Epidermal melanocyte (primary cell): Measurements from ENCODE around the gene PHACTR4.
"Not testable (repeated sequence)": the region's sequence is repeated elsewhere in the genome, so short reads cannot be mapped to it uniquely, and the experiment has no call there.

Experiments
- DNase-seq: peaks from one replicate; pipeline ENCODE4 v3.0.0; 2011; ENCODE audit warnings: low spot score; ENCODE audit not compliant: insufficient read length

PHACTR4 gene

DNA sequence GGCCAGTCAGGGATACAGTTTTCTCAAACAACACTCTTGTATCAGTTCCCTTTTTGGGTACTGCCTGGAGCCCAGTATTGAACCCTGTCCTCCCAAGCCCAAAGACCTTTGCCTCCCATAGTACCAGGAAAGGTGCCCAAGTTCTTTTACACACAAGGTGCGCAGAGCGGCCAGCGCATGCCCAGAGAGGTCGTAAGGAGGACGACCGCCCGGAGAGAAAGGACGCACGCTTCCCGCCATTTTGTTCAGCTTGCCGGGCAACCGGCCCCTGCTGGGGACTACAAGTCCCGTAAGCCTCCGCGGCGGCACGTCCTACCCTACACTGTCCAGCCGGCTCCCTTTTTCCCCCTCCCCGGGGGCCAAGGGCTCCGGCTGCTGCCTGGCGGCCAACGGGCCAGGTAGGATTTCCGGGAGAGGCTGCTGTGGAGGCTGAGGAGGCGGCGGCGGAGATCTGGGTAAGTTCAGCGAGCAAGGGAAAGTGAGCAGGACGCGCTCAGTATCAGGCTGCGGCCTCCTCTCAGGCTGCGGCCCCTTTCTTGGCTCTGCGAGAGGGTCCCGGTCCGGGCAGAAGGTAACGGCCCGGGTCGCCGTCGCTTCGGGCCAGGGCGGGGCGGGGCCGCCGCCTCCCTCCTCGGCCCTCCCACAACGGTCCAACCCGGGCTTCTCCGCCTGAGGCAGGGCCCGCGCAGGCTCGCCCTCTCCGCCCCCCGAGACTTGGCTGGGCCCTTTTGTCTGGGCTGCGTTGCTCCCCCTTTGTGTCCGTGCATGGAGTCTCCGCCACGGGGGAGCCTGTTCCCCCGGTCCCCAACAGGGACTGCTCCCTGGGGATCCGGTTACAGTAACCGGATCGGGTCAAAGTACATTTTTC, at the start of gene PHACTR4:
Gene PHACTR4, plus strand, starts transcription at position 370 of the 868 bp plus-strand sequence. CDS start 37,708 bp downstream, outside the sequence.
- DNase-seq, result peak; percentile 93

DNA sequence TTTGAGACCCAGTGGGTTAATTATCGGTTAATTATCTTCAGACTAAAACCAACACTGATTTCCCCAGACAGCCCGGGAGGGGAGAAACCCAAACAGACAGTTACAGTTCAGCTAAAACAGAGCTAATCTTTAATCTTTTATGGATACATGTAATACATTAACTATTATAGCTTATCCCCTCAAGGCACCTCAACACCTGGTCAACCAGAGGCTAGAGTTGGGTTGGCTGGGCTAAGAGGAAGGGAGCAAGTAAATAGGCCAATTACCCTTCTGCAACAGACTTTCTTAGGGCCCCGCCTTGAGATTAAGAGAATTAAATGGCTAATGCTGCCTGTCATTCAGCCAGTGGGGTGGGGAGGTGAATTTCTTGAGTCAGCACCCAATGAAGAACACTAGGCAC, 47.3 kb upstream of the PHACTR4 start:
- DNase-seq, result no peak

DNA sequence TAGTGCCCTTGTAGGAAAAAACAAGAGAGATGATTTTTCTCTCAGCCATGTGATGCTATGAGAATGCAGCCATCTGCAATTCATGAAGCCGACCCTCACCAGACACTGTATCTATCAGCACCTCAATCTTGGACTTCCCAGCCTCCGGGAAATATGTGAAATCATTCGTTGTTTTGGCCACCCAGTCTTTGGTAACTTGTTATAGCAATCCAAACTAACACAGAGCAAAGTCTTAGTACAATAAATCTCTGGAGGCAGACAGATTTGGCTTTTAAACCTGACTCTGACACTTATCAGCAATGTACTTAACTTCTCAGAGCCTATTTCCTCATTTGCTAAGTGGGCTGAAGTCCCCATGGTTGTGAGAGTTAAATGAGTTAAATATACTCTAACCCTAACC, 45.8 kb upstream of the PHACTR4 start:
- no peak for DNase-seq

- DNase-seq, result no peak
Measured at GRCh38 chr1:28326515-28326914, 43.0 kb upstream of the PHACTR4 start.

DNA sequence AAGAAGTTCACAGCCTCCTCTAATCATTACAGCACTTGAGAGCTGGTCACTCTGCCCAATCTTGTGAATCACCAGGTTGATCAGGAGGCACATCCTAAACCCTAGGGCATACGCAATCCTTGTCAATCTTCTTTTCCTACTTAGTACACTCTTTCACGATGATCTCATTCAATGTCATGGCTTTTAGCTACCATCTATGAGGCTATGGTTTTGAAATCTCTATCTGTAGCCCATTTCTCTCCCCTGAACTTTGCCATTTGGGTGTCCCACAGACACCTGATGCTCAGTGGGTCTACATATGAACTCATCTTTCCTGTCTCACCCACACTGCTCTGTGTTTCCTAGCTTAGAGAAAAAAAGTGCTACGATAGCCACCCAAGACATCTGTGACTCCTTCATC, 42.6 kb upstream of the PHACTR4 start:
- no peak for DNase-seq

- DNase-seq, result not testable (repeated sequence)
Measured at GRCh38 chr1:28327431-28327830, 42.1 kb upstream of the PHACTR4 start.

DNA sequence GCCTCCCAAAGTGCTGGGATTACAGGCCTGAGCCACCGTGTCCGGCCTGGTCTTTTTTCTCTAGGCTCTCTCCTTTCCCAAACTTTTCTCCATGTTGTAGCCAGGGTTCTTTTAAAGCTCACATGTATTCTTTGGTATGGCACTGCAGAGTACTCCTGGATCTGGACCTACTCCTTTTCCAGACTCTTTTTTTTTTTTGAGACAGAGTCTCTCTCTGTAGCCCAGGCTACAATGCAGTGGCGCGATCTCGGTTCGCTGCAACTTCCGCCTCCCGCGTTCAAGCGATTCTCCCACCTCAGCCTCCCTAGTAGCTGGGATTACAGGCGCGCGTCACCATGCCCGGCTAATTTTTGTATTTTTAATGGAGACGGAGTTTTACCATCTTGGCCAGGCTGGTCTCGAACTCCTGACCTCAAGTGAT, 41.3 kb upstream of the PHACTR4 start:
- DNase-seq, result no peak

DNA sequence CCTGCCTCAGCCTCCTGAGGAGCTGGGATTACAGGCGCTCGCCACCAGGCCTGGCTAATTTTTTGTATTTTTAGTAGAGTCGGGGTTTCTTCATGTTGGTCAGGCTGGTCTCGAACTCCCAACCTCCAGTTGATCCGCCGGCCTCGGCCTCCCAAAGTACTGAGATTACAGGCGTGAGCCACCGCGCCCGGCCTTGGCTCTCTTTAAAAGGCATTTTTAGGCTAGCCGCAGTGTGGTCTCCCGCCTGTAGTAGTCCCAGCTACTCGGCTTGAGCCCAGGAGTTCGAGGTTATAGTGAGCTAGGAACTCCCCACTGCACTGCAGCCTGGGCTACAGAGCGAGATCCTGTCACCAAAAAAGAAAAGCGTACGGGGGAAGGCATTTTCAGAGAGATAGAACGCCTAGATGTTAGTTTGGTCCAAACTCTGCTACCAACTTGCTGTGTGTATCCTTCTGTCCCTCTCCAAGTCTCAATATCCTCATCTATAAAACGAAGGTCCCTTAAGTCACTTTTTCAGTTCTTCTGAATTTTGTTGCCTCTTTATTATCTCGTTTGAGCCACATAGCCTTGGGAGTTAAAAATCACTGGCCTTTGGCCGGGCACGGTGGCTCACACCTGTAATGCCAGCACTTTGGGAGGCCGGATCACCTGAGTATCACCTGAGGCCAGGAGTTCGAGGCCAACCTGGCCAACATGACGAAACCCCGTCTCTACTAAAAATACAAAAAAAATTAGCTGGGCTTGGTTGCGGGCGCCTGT, 40.0 kb upstream of the PHACTR4 start:
- DNase-seq, result no peak

DNA sequence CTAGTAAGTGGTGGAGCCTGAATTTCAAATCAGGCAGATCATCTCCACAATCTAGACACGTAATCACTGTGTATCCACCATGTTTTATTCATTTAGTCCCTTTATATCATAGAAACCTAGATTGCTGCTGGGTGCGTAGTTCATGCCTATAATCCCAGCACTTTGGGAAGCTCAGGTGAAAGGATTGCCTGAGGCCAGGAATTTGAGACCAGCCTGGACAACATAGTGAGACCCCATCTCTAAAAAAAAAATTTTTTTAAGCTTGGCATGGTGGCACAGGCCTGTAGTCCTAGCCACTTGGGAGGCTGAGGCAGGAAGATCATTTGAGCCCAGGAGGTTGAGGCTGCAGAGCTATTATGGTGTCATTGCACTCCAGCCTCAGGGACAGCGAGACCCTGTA, 30.6 kb upstream of the PHACTR4 start:
- no peak for DNase-seq

DNA sequence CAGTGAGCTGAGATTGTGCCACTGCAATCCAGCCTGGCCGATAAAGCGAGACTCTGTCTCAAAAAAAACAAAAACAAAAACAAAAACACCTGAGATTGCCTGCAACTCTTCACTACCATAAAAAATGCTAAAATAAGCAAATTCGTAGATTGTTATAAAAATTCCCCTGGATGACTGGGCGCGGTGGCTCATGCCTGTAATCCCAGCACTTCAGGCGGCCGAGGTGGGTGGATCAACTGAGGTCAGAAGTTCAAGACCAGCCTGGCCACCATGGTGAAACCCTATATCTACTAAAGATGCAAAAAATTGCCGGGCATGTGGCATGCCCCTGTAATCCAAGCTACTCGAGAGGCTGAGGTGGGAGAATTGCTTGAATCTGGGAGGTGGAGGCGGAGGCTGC, 30.0 kb upstream of the PHACTR4 start:
- DNase-seq, result no peak

DNA sequence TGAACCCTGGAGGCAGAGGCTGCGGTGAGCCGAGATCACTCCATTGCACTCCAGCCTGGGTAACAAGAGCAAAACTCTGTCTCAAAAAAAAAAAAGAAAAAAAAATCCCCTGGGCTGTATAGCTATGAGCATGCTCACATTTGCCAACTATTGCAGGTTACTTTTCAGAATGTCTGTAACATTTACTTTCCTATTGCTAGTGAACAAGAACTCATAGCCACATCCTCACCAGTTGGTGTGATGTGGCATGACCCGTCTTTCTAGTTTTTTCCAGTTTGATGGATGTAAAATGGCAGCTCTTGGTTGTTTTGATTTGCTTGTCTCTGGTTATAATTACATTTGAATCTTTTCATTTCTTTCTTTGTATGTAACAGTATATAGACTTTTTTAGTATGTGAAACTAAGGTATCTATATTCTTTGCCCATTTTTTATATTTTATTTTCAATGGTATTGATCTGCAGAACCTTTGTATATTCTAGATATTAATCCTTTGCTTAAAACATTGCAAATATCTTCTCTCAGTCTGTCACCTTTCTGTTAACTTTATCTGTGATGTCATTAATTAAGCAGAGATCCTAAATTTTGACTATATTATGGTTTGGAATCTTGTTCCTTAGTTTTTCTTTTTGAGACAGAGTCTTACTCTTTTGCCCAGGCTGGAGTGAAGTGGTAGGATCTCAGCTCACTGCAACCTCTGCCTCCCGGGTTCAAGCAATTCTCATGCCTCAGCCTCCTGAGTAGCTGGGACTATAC, 29.1 kb upstream of the PHACTR4 start:
- DNase-seq, result no peak

- DNase-seq, result no peak
Measured at GRCh38 chr1:28341591-28341990, 27.9 kb upstream of the PHACTR4 start.

DNA sequence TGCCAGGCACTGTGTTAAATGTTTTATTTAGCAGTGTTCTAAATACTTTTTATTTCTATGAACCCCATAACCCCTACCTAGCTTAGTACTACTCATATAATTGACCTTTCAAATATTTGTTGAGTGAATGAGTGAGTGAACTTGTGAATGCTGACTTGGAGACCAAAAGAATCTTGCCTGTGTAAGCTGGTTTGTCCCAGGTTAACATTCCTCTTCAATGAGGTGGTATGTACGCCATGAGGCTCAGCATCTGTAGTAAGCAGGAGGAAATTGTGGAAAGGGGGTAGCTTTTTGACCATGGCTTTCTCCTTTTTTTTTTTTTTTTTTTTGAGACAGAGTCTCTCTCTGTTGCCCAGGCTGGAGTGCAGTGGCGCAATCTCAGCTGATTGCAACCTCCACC, 26.1 kb upstream of the PHACTR4 start:
- DNase-seq, result no peak

- not testable (repeated sequence) for DNase-seq
Measured at GRCh38 chr1:28353248-28353810, 16.2 kb upstream of the PHACTR4 start.

GRCh38 chr1:28354121-28354520, 15.4 kb upstream of the PHACTR4 start:
- DNase-seq, result no peak

DNA sequence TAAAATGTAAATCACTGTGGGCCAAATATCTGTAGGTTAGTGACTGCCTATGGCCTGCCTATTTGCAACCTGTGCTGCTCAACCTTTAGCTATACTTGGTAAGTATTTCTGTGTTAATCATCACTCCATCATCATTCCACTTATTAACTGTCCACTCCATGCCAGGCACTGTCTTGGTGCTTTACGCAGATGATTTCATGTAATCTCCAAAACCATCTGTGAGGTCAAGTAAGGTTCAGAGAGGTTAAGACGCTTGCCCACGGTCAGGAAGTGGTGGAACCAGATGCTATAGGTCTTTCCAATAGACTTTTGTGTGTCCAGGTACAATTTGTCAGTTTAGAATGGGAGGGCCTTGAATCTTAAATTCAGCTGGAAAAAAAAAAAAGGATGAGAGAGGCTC, 10.8 kb upstream of the PHACTR4 start:
- DNase-seq, result no peak

DNA sequence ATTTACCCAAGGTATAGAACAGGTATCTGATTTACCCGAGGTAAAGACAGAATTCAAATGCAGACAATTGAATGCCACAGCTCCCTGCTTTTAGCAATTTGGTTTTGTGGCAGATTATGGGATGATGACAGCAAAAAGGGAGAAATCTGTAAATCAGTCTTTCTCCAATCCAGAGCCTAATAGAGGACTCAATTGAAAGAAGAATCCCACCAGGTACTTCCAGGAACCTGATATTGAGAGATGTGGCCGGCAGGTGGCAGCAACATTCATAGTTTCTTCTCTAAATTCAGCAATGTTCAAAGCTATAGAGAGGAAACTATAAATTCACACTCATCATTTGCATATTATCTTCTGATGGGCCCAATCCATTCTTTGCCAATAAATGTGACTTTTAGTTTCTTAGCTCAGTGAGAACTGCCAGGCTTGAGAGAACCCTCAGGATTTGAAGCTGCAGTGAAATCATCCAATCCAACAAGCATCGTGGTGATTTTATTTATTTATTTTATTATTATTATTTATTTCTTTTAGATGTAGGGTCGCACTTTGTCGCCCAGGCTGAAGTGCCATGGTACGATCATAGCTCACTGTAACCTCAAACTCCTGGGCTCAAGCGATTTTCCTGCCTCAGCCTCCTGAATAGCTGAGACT, 9.8 kb upstream of the PHACTR4 start:
- DNase-seq, result no peak

GRCh38 chr1:28364888-28365287, 4.7 kb upstream of the PHACTR4 start:
- no peak for DNase-seq

DNA sequence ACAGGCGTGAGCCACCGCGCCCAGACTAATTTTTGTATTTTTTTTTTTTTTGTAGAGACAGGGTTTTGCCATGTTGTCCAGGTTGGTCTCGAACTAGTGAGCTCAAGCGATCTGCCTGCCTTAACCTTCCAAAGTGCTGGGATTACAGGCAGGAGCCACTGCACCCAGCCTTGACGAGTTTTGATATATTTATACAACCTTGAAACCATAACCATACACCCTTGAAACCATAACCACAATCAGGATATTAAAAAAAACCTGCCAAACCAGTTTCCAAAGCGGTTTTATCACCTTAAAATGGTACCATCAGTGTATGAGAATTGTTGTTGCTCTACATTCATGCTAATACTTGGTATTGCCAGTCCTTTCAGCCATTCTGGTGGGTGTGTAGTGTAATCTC, 3.7 kb upstream of the PHACTR4 start:
- DNase-seq, result no peak

DNA sequence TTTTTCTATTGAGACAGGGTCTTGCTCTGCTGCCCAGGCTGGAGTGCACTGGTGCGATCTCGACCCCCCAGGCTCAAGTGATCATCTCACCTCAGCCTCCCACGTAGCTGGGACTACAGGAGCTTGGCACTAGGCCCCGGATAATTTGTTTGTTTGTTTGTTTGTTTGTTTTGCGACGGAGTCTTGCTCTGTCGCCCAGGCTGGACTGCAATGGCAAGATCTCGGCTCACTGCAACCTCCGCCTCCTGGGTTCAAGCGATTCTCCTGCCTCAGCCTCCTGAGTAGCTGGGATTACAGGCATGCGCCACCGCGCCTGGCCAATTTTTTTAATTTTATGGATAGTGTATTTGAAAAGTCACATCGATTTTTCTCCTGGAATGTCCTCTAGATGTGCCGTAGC, 932 bp upstream of the PHACTR4 start:
- not testable (repeated sequence) for DNase-seq
